CD4-positive, alpha-beta T cell (primary cell): ENCODE results near the gene ITIH6. TPM values are rescaled to one million over a fixed set of nuclear protein-coding genes. Genes with fewer than 3 reads are reported as not detected.
"Not testable (repeated sequence)": the region's sequence is repeated elsewhere in the genome, so short reads cannot be mapped to it uniquely, and the experiment has no call there.

Experiments used
- ATAC-seq: fragments of 200-7000 bp; cut with Tn5 transposase; one replicate; pipeline ENCODE4 v1.10.0; 2022; ENCODE audit warnings: mild to moderate bottlenecking; ENCODE audit not compliant: poor library complexity
- CTCF ChIA-PET: fragments of 350-600 bp; sonication (Branson Sonifier 250); formaldehyde crosslinking; loops from one replicate; lab custom pipeline; 2021; ENCODE audit warnings: antibody characterized with exemption, inconsistent platforms; lab: Charles Lee
- POLR2A ChIA-PET: fragments of 350-600 bp; sonication (Branson Sonifier 250); formaldehyde crosslinking; loops from one replicate; lab custom pipeline; 2021; ENCODE audit warnings: antibody characterized with exemption, inconsistent platforms; lab: Charles Lee
- DNase-seq, 14 experiments: peaks; one replicate each; pipeline ENCODE4 v3.0.0-alpha.2; 2013 to 2020; ENCODE audit warnings: mixed read lengths in 2 of 14
- H3K27ac ChIP-seq, 2 donors: one replicate each; pipeline versions ENCODE4 v1.5.1 to v1.7.0; 2013; ENCODE audit warnings: low read length in 2 of 2, low read depth in 1 of 2, mild to moderate bottlenecking in 1 of 2
- H3K27me3 ChIP-seq, 2 experiments: 1 replicate in 1 of 2; 2 replicates in 1 of 2; pipeline versions ENCODE4 v1.6.1 to v1.7.0; 2013; ENCODE audit warnings: low read length in 2 of 2, control low read depth in 1 of 2, mild to moderate bottlenecking in 1 of 2, moderate library complexity in 1 of 2; ENCODE audit not compliant: insufficient read depth in 2 of 2, control insufficient read depth in 1 of 2
- H3K36me3 ChIP-seq: one replicate; pipeline ENCODE4 v1.6.1; 2013; ENCODE audit warnings: low read length, control low read depth; ENCODE audit not compliant: insufficient read depth
- H3K4me1 ChIP-seq: one replicate; pipeline ENCODE4 v1.6.1; 2013; ENCODE audit warnings: low read length, control low read depth; ENCODE audit not compliant: insufficient read depth
- H3K4me3 ChIP-seq: one replicate; pipeline ENCODE4 v1.5.1; 2013; ENCODE audit warnings: mild to moderate bottlenecking, low read length, moderate library complexity
- H3K9me3 ChIP-seq, 2 experiments: 1 replicate in 1 of 2; 2 replicates in 1 of 2; pipeline versions ENCODE4 v1.6.1 to v1.7.0; 2013; ENCODE audit warnings: low read length in 2 of 2, mild to moderate bottlenecking in 2 of 2, control low read depth in 1 of 2, moderate library complexity in 1 of 2; ENCODE audit not compliant: control insufficient read depth in 1 of 2, insufficient read depth in 1 of 2
- H3K27ac Mint-ChIP-seq: one replicate; pipeline ENCODE4 v1.8.0; 2020; ENCODE audit warnings: mixed read lengths
- H3K27me3 Mint-ChIP-seq: one replicate; pipeline ENCODE4 v1.8.0; 2021; ENCODE audit warnings: mixed read lengths
- H3K36me3 Mint-ChIP-seq: one replicate; pipeline ENCODE4 v1.8.0; 2021; ENCODE audit warnings: low read depth, mixed read lengths
- H3K4me1 Mint-ChIP-seq: one replicate; pipeline ENCODE4 v1.8.0; 2021; ENCODE audit warnings: low read depth, mixed read lengths
- H3K4me3 Mint-ChIP-seq: one replicate; pipeline ENCODE4 v1.8.0; 2020; ENCODE audit warnings: mild to moderate bottlenecking, mixed read lengths
- H3K9me3 Mint-ChIP-seq: one replicate; pipeline ENCODE4 v1.8.0; 2020; ENCODE audit warnings: mixed read lengths
- CTCF ChIP-seq: fragments of 200-600 bp; IDR thresholded peaks from one replicate; pipeline ENCODE4 v1.8.0; 2022; ENCODE audit warnings: antibody characterized with exemption, mild to moderate bottlenecking
- intact Hi-C, 2 experiments: fragments of 100-400 bp; cut with DNase I in 1 of 2; cut with micrococcal nuclease in 1 of 2; formaldehyde crosslinking; loops; one replicate each; pipeline versions ENCODE4 v1.15.1 to v1.9.0; 2023 to 2025; cut with DNase I, micrococcal nuclease
- polyA plus RNA-seq, 2 donors: library from polyadenylated mRNA; unstranded; fragments of 120-200 nt; gene quantifications; one replicate each; pipeline ENCODE4 v1.2.1, GENCODE V29; 2013
- total RNA-seq, 174 experiments: library from RNA in 2 of 174; stranded (reverse) in 2 of 174; gene quantifications; one replicate each; pipeline ENCODE4 v1.2.3 and lab custom pipeline; 2021 to 2026

Gene ITIH6
- total RNA-seq (not detected), total RNA-seq (lab: John Stamatoyannopoulos, UW) (0 to 0.11 (median 0) reads per million in 172 experiments)
- not detected for polyA plus RNA-seq (2013, experiment 1 of 2)
- polyA plus RNA-seq (2013, experiment 2 of 2) = 0.01 TPM

GRCh38 chrX:54798137-54798536 lies at the start of gene ITIH6:
Gene ITIH6, minus strand, starts transcription at chrX:54798255. Its CDS starts 45 bp downstream, at chrX:54798210.
- intact Hi-C loops = no loop called here
- Histone ChIP-seq H3K9me3 (no peaks in the 10 kb centered on the region), H3K4me3 (no peak within 1 kb of the TSS), H3K27me3 (no peaks in the 10 kb centered on the region), H3K27ac (no peak within 1 kb of the TSS), H3K36me3 (no peaks in the 10 kb centered on the region), H3K4me1 (no peaks in the 10 kb centered on the region)
- H3K4me3 Mint-ChIP-seq = no peak within 1 kb of the TSS
- no peaks in the 10 kb centered on the region for H3K27me3 Mint-ChIP-seq
- CTCF ChIA-PET = no interaction called here
- DNase-seq (no peak), ATAC-seq (no peak)
- POLR2A ChIA-PET = no interaction called here
- H3K36me3 Mint-ChIP-seq = no peaks in the 10 kb centered on the region
- H3K9me3 Mint-ChIP-seq = no peaks in the 10 kb centered on the region
- no peak within 1 kb of the TSS for H3K27ac Mint-ChIP-seq
- no peak for TF ChIP-seq CTCF
- no peaks in the 10 kb centered on the region for H3K4me1 Mint-ChIP-seq

GRCh38 chrX:54847700-54848099 lies 49.6 kb upstream of the ITIH6 start:
- not testable (repeated sequence) for H3K4me1 Mint-ChIP-seq, H3K27me3 Mint-ChIP-seq, ATAC-seq

GRCh38 chrX:54843050-54843449 lies 45.0 kb upstream of the ITIH6 start:
- DNase-seq (no peak), ATAC-seq (no peak)
- no peaks in the 10 kb centered on the region for H3K4me1 ChIP-seq
- no peaks in the 10 kb centered on the region for H3K4me1 Mint-ChIP-seq
- ChIA-PET POLR2A (no interaction called here), CTCF (no interaction called here)
- no peak overlapping the region for H3K27ac ChIP-seq
- no peak for TF ChIP-seq CTCF
- H3K36me3 Mint-ChIP-seq = no peaks in the 10 kb centered on the region
- intact Hi-C loops = no loop called here
- H3K4me3 ChIP-seq = no peak overlapping the region
- H3K4me3 Mint-ChIP-seq = no peak overlapping the region
- no peaks in the 10 kb centered on the region for H3K27me3 Mint-ChIP-seq
- H3K9me3 ChIP-seq = no peaks in the 10 kb centered on the region
- H3K27me3 ChIP-seq = peaks cover 0 to 6% of the 10 kb centered on the region in 2 experiments
- H3K36me3 ChIP-seq = no peaks in the 10 kb centered on the region
- no peak overlapping the region for H3K27ac Mint-ChIP-seq
- H3K9me3 Mint-ChIP-seq = no peaks in the 10 kb centered on the region

More at GRCh38 chrX:54847700-54848099, 49.6 kb upstream of the ITIH6 start:
- POLR2A ChIA-PET, H3K27me3 ChIP-seq, H3K36me3 ChIP-seq, H3K27ac Mint-ChIP-seq, H3K4me1 ChIP-seq, H3K9me3 Mint-ChIP-seq, H3K27ac ChIP-seq, H3K36me3 Mint-ChIP-seq, H3K9me3 ChIP-seq, H3K4me3 Mint-ChIP-seq, CTCF ChIA-PET, H3K4me3 ChIP-seq, DNase-seq, intact Hi-C loops: not testable (repeated sequence)

- Histone ChIP-seq H3K4me3 (no peak overlapping the region), H3K27me3 (peaks cover 0 to 6% of the 10 kb centered on the region in 2 experiments), H3K9me3 (no peaks in the 10 kb centered on the region), H3K36me3 (no peaks in the 10 kb centered on the region), H3K4me1 (no peaks in the 10 kb centered on the region), H3K27ac (no peak overlapping the region)
- Mint-ChIP-seq H3K4me3 (no peak overlapping the region), H3K4me1 (no peaks in the 10 kb centered on the region), H3K9me3 (no peaks in the 10 kb centered on the region), H3K27ac (no peak overlapping the region), H3K36me3 (no peaks in the 10 kb centered on the region), H3K27me3 (no peaks in the 10 kb centered on the region)
- ChIA-PET CTCF (no interaction called here), POLR2A (no interaction called here)
- ATAC-seq (no peak), DNase-seq (no peak)
- no peak for TF ChIP-seq CTCF
- intact Hi-C loops = no loop called here
Observed at GRCh38 chrX:54842607-54843006, 44.6 kb upstream of the ITIH6 start.

- H3K27ac Mint-ChIP-seq, H3K4me1 ChIP-seq, intact Hi-C loops, H3K27me3 Mint-ChIP-seq, H3K27me3 ChIP-seq, H3K36me3 Mint-ChIP-seq, CTCF ChIA-PET, ATAC-seq, DNase-seq, H3K4me3 Mint-ChIP-seq, H3K27ac ChIP-seq, H3K9me3 ChIP-seq, H3K4me1 Mint-ChIP-seq, POLR2A ChIA-PET, H3K4me3 ChIP-seq, H3K9me3 Mint-ChIP-seq, H3K36me3 ChIP-seq: not testable (repeated sequence)
Observed at GRCh38 chrX:54841184-54841874, 43.3 kb upstream of the ITIH6 start.
